H9 (cell line): ENCODE measurements around the gene ZNF341. TPM values are rescaled to one million over a fixed set of nuclear protein-coding genes. Genes with fewer than 3 reads are reported as not detected.
A peak's percentile ranks its signal among the peaks of the same experiment; 100 is the strongest.

Experiments
- DNase-seq: peaks from one replicate; pipeline ENCODE4 v3.0.0-alpha.2; 2017
- H2AFZ ChIP-seq: one replicate; pipeline ENCODE4 v1.6.1; 2013; ENCODE audit warnings: mild to moderate bottlenecking, low read length, control low read depth, moderate library complexity
- H2AK5ac ChIP-seq: 2 replicates; pipeline ENCODE4 v1.6.1; 2013; ENCODE audit warnings: low read length, control low read depth, mixed read lengths; ENCODE audit not compliant: insufficient read length
- H2BK120ac ChIP-seq: one replicate; pipeline ENCODE4 v1.6.1; 2013; ENCODE audit warnings: low read depth, mild to moderate bottlenecking, low read length, control low read depth, inconsistent platforms; ENCODE audit not compliant: poor library complexity, severe bottlenecking
- H2BK12ac ChIP-seq: 2 replicates; pipeline ENCODE4 v1.6.1; 2013; ENCODE audit warnings: low read length, control low read depth, mixed read lengths, low read depth; ENCODE audit not compliant: insufficient read length
- H2BK15ac ChIP-seq: 2 replicates; pipeline ENCODE4 v1.6.1; 2013; ENCODE audit warnings: low read depth, low read length, control low read depth
- H2BK20ac ChIP-seq: one replicate; pipeline ENCODE4 v1.6.1; 2013; ENCODE audit warnings: low read depth, mild to moderate bottlenecking, low read length, control low read depth, inconsistent platforms; ENCODE audit not compliant: poor library complexity, severe bottlenecking
- H2BK5ac ChIP-seq: 2 replicates; pipeline ENCODE4 v1.6.1; 2013; ENCODE audit warnings: low read length, control low read depth, mixed read lengths; ENCODE audit not compliant: insufficient read length
- H3K14ac ChIP-seq: 2 replicates; pipeline ENCODE4 v1.6.1; 2013; ENCODE audit warnings: low read length, control low read depth; ENCODE audit not compliant: insufficient read depth
- H3K18ac ChIP-seq: 2 replicates; pipeline ENCODE4 v1.6.1; 2013; ENCODE audit warnings: low read depth, mild to moderate bottlenecking, mixed read lengths, low read length, control low read depth; ENCODE audit not compliant: insufficient read length
- H3K23ac ChIP-seq: 2 replicates; pipeline ENCODE4 v1.6.1; 2013; ENCODE audit warnings: low read length, control low read depth, mixed read lengths, low read depth; ENCODE audit not compliant: insufficient read length
- H3K23me2 ChIP-seq: 2 replicates; pipeline ENCODE4 v1.6.1; 2013; ENCODE audit warnings: low read depth, mild to moderate bottlenecking, mixed read lengths, low read length, control low read depth; ENCODE audit not compliant: insufficient read length, poor library complexity, severe bottlenecking
- H3K27ac ChIP-seq: 2 replicates; pipeline ENCODE4 v1.5.1; 2013; ENCODE audit warnings: low read length, control low read depth, mixed read lengths, low read depth; ENCODE audit not compliant: insufficient read length
- H3K27me3 ChIP-seq: 2 replicates; pipeline ENCODE4 v1.6.1; 2013; ENCODE audit warnings: low read length, control low read depth, inconsistent platforms; ENCODE audit not compliant: insufficient read depth
- H3K4ac ChIP-seq: 2 replicates; pipeline ENCODE4 v1.6.1; 2013; ENCODE audit warnings: low read depth, mild to moderate bottlenecking, control low read depth, inconsistent platforms, low read length, moderate library complexity
- H3K4me1 ChIP-seq: 2 replicates; pipeline ENCODE4 v1.6.1; 2013; ENCODE audit warnings: low read length, control low read depth, inconsistent platforms; ENCODE audit not compliant: insufficient read depth
- H3K4me2 ChIP-seq: 2 replicates; pipeline ENCODE4 v1.6.1; 2013; ENCODE audit warnings: low read length, control low read depth, mixed read lengths; ENCODE audit not compliant: insufficient read length, insufficient read depth
- H3K56ac ChIP-seq: 2 replicates; pipeline ENCODE4 v1.6.1; 2013; ENCODE audit warnings: low read depth, mild to moderate bottlenecking, mixed read lengths, low read length, control low read depth; ENCODE audit not compliant: insufficient read length
- H3K79me1 ChIP-seq: 2 replicates; pipeline ENCODE4 v1.6.1; 2013; ENCODE audit warnings: low read depth, mild to moderate bottlenecking, moderate library complexity, low read length, control low read depth, inconsistent platforms; ENCODE audit not compliant: insufficient read depth, poor library complexity, severe bottlenecking
- H3K79me2 ChIP-seq: 2 replicates; pipeline ENCODE4 v1.6.1; 2013; ENCODE audit warnings: low read length, control low read depth, inconsistent platforms; ENCODE audit not compliant: insufficient read depth
- H3K9ac ChIP-seq: 2 replicates; pipeline ENCODE4 v1.6.1; 2013; ENCODE audit warnings: low read length, control low read depth, mixed read lengths; ENCODE audit not compliant: insufficient read length; ENCODE audit errors: extremely low read depth
- H3K9me3 ChIP-seq: one replicate; pipeline ENCODE4 v1.6.1; 2013; ENCODE audit warnings: low read depth, low read length, inconsistent platforms; ENCODE audit not compliant: control insufficient read depth
- H3T11ph ChIP-seq: one replicate; pipeline ENCODE4 v1.6.1; 2013; ENCODE audit warnings: mild to moderate bottlenecking, low read length, control low read depth, inconsistent platforms
- H4K20me1 ChIP-seq: one replicate; pipeline ENCODE4 v1.6.1; 2013; ENCODE audit not compliant: control insufficient read depth, insufficient read length, insufficient read depth
- H4K5ac ChIP-seq: 2 replicates; pipeline ENCODE4 v1.6.1; 2013; ENCODE audit warnings: low read depth, mild to moderate bottlenecking, mixed read lengths, low read length, control low read depth; ENCODE audit not compliant: insufficient read length
- H4K8ac ChIP-seq: replicated peaks from 2 replicates; pipeline ENCODE4 v1.6.1; 2013; ENCODE audit warnings: low read length, control low read depth, mixed read lengths, low read depth; ENCODE audit not compliant: insufficient read length
- H4K91ac ChIP-seq: 2 replicates; pipeline ENCODE4 v1.6.1; 2013; ENCODE audit warnings: low read depth, mild to moderate bottlenecking, moderate library complexity, mixed read lengths, low read length, control low read depth; ENCODE audit not compliant: insufficient read length
- H3K27ac Mint-ChIP-seq, 3 experiments: 2 replicates in 2 of 3; 3 replicates in 1 of 3; pipeline ENCODE4 v1.8.0; 2020 to 2021; ENCODE audit warnings: mixed read lengths in 3 of 3, mild to moderate bottlenecking in 1 of 3, moderate library complexity in 1 of 3
- H3K27me3 Mint-ChIP-seq: 2 replicates; pipeline ENCODE4 v1.8.0; 2021; ENCODE audit warnings: low read depth, mild to moderate bottlenecking, moderate library complexity, mixed read lengths
- H3K36me3 Mint-ChIP-seq, 3 experiments: 2 replicates in 2 of 3; 3 replicates in 1 of 3; pipeline ENCODE4 v1.8.0; 2020 to 2021; ENCODE audit warnings: low read depth in 3 of 3, mixed read lengths in 3 of 3; ENCODE audit not compliant: insufficient read depth in 1 of 3
- H3K4me1 Mint-ChIP-seq, 2 experiments: 2 replicates each; pipeline ENCODE4 v1.8.0; 2020; ENCODE audit warnings: mixed read lengths in 2 of 2
- H3K4me3 Mint-ChIP-seq, 2 experiments: 2 replicates in 1 of 2; 3 replicates in 1 of 2; pipeline ENCODE4 v1.8.0; 2020 to 2021; ENCODE audit warnings: mild to moderate bottlenecking in 2 of 2, mixed read lengths in 2 of 2, moderate library complexity in 1 of 2
- H3K9me3 Mint-ChIP-seq, 2 experiments: 2 replicates in 1 of 2; 3 replicates in 1 of 2; pipeline ENCODE4 v1.8.0; 2020; ENCODE audit warnings: mild to moderate bottlenecking in 2 of 2, mixed read lengths in 2 of 2, moderate library complexity in 1 of 2
- CTCF ChIP-seq: fragments of 200-600 bp; sonication (generic); conservative IDR thresholded peaks from 3 replicates; pipeline ENCODE4 v1.8.0; 2021; ENCODE audit warnings: antibody characterized with exemption, mild to moderate bottlenecking
- WGBS: extraction: QIAGEN DNeasy Blood & Tissue Kit; methylation state at CpG from one replicate; pipeline ENCODE4 v1.1.7; 2013; ENCODE audit warnings: missing lambda C conversion rate, low lambda C conversion rate, mixed read lengths; ENCODE audit not compliant: insufficient read length; ENCODE audit errors: extremely low coverage; 5-methylcytosine and 5-hydroxymethylcytosine counted together
- total RNA-seq: library from RNA; stranded (reverse); gene quantifications from 2 replicates; pipeline ENCODE4 v1.2.1, GENCODE V29; 2021

The ZNF341 gene
- total RNA-seq, 1 experiment from 2014 or later = 5.2 TPM

GRCh38 chr20:33709905-33710541 lies 21.8 kb upstream of the ZNF341 start:
- H3T11ph ChIP-seq = no peak overlapping the region
- H3K27ac ChIP-seq = no peak overlapping the region
- DNase-seq = peak; percentile 89
- H4K91ac ChIP-seq = no peak overlapping the region
- H3K4ac ChIP-seq = no peak overlapping the region
- no peak overlapping the region for H3K9ac ChIP-seq
- no peak for TF ChIP-seq CTCF
- H2AK5ac ChIP-seq = no peak overlapping the region
- H2AFZ ChIP-seq = no peak overlapping the region
- no peak overlapping the region for H2BK5ac ChIP-seq
- H3K79me1 ChIP-seq = no peaks in the 10 kb centered on the region
- Mint-ChIP-seq H3K36me3 (peaks cover 0 to 4% (median 0%) of the 10 kb centered on the region in 3 experiments; a peak in 1 of 7 replicates), H3K4me1 (peaks cover 13 to 25% of the 10 kb centered on the region in 2 experiments), H3K4me3 (no peak overlapping the region), H3K9me3 (no peaks in the 10 kb centered on the region; a peak in 1 of 5 replicates), H3K27me3 (no peaks in the 10 kb centered on the region), H3K27ac (no peak overlapping the region)
- no peaks in the 10 kb centered on the region for H3K9me3 ChIP-seq
- H3K23ac ChIP-seq = no peak overlapping the region
- no peaks in the 10 kb centered on the region for H3K23me2 ChIP-seq
- WGBS = 100% methylated on average over 2 of the region's 16 CpGs
- H2BK20ac ChIP-seq = no peak overlapping the region
- no peaks in the 10 kb centered on the region for H3K79me2 ChIP-seq
- H3K18ac ChIP-seq = peak overlapping the region; percentile 53
- no peak overlapping the region for H4K8ac ChIP-seq
- H3K4me2 ChIP-seq = no peak overlapping the region
- no peaks in the 10 kb centered on the region for H3K27me3 ChIP-seq
- H2BK12ac ChIP-seq = no peak overlapping the region
- H3K4me1 ChIP-seq = no peaks in the 10 kb centered on the region; the same call in 1 of the 2 replicates
- no peak overlapping the region for H3K56ac ChIP-seq
- H4K5ac ChIP-seq = no peak overlapping the region
- no peaks in the 10 kb centered on the region for H4K20me1 ChIP-seq
- H2BK15ac ChIP-seq = no peak overlapping the region
- no peak overlapping the region for H2BK120ac ChIP-seq
- H3K14ac ChIP-seq = no peak overlapping the region
